ENCODE data around the gene REPIN1.

- no peak for TF ChIP-seq REST (IDR thresholded peaks at IDR 0.05; ENCODE audit: insufficient replicate concordance, low read depth)
- no peak for TF ChIP-seq CTCF (IDR thresholded peaks at IDR 0.05; ENCODE audit: insufficient read depth, low read length)
Measured at GRCh38 chr7:150385302-150385723, 16.7 kb downstream of the REPIN1 start.

Data from HL-60 (cell line).